Stomach (tissue), 4 donors: Measurements from ENCODE around the gene PLEKHM2.

Source experiments
- EP300 ChIP-seq: sonication (generic); formaldehyde crosslinking; IDR thresholded peaks from one replicate; pipeline ENCODE4 v1.6.1; 2017; ENCODE audit warnings: antibody characterized with exemption
- POLR2A ChIP-seq, 4 donors: fragments of 450-650 bp; IDR thresholded peaks; one replicate each; pipeline ENCODE4 v1.6.1; 2016; ENCODE audit warnings: antibody characterized with exemption in 4 of 4, control low read depth in 2 of 4, mild to moderate bottlenecking in 1 of 4, moderate library complexity in 1 of 4
- POLR2AphosphoS5 ChIP-seq, 3 donors: sonication (generic); formaldehyde crosslinking; IDR thresholded peaks; one replicate each; pipeline ENCODE4 v1.6.1; 2016; ENCODE audit warnings: antibody characterized with exemption in 3 of 3
- TF ChIP-seq, protein P1 (sequence below), 7 experiments: fragments of 450-650 bp in 4 of 7; fragments of 200-600 bp in 3 of 7; sonication (generic) in 3 of 7; IDR thresholded peaks; one replicate each; pipeline ENCODE4 v1.5.1; 2016 to 2019; ENCODE audit warnings: antibody characterized with exemption in 7 of 7, control low read depth in 2 of 7, mild to moderate bottlenecking in 1 of 7

DNA sequence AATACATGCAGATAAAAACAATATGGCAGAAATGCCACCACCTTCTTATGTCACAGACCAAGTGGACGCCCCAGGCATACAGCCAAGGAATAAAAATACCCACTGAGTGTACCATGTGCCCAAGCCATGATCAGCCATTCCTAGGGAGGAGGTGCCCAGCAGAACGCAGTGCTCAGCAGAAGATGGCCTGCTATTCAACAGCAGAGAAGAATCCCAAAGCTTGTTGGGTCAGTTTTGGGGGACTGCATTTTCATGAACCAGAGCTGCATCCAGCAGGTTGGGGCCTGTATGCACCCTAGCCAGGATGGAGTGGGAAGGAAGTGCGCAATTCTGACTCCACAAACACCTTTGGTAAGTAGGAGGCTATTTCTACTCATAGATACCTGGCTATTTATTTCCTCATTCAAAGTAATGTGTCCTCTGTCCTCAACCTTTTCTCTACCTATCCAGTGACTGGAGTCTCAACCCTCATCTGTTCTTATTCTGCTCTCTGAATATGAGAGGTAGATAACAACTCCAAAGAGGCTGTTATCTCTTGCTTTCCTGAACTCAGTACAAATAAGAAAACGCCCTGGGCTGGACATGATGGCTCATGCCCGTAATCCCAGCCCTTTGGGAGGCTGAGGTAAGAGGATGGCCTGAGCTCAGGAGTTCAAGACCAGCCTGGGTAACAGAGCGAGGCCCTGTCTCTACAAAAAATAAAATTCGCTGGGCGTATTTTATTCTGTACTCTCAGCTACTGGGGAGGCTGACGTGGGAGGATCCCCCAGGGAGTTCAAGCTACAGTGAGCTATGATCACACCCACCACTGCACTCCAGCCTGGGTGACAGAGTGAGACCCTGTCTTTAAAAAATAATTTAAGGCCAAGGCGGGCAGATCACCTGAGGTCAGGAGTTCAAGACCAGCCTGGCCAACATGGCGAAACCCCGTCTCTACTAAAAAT, 2.5 kb upstream of the PLEKHM2 start:
- TF ChIP-seq, protein P1, sequence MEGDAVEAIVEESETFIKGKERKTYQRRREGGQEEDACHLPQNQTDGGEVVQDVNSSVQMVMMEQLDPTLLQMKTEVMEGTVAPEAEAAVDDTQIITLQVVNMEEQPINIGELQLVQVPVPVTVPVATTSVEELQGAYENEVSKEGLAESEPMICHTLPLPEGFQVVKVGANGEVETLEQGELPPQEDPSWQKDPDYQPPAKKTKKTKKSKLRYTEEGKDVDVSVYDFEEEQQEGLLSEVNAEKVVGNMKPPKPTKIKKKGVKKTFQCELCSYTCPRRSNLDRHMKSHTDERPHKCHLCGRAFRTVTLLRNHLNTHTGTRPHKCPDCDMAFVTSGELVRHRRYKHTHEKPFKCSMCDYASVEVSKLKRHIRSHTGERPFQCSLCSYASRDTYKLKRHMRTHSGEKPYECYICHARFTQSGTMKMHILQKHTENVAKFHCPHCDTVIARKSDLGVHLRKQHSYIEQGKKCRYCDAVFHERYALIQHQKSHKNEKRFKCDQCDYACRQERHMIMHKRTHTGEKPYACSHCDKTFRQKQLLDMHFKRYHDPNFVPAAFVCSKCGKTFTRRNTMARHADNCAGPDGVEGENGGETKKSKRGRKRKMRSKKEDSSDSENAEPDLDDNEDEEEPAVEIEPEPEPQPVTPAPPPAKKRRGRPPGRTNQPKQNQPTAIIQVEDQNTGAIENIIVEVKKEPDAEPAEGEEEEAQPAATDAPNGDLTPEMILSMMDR (IDR thresholded peaks at IDR 0.05), result no peak
- no peak for TF ChIP-seq POLR2AphosphoS5 (IDR thresholded peaks at IDR 0.05)
- no peak for TF ChIP-seq EP300
- no peak for TF ChIP-seq POLR2A (IDR thresholded peaks at IDR 0.05)
